ENCODE data around the gene TMEM255B.
A peak's percentile ranks its signal among the peaks of the same experiment; 100 is the strongest.

Gene TMEM255B

GRCh38 chr13:113804017-113804702 lies 45.1 kb downstream of the TMEM255B start:
- DNase-seq (ENCODE audit: low read depth in 2 of 2), result peak in 1 of 2 experiments; percentile 18

GRCh38 chr13:113804703-113805430 lies 45.8 kb downstream of the TMEM255B start:
- DNase-seq (ENCODE audit: low read depth in 2 of 2), result no peak

- no peak for DNase-seq (ENCODE audit: low read depth in 2 of 2)
Measured at GRCh38 chr13:113805431-113806103, 46.5 kb downstream of the TMEM255B start.

- no peak for DNase-seq (ENCODE audit: low read depth in 2 of 2)
Measured at GRCh38 chr13:113806104-113806471, 47.1 kb downstream of the TMEM255B start.

- DNase-seq (ENCODE audit: low read depth in 2 of 2), result no peak
Measured at GRCh38 chr13:113806526-113806925, 47.5 kb downstream of the TMEM255B start.

- DNase-seq (ENCODE audit: low read depth in 2 of 2), result no peak
Measured at GRCh38 chr13:113808058-113808834, 49.2 kb downstream of the TMEM255B start.

GRCh38 chr13:113809934-113810333 lies 50.9 kb downstream of the TMEM255B start:
- DNase-seq (ENCODE audit: low read depth in 2 of 2), result no peak

- DNase-seq (ENCODE audit: low read depth in 2 of 2), result no peak
Measured at GRCh38 chr13:113810640-113811039, 51.6 kb downstream of the TMEM255B start.

GRCh38 chr13:113811081-113811928 lies 52.3 kb downstream of the TMEM255B start:
- DNase-seq (ENCODE audit: low read depth in 2 of 2), result no peak

GRCh38 chr13:113812178-113813040 lies 53.4 kb downstream of the TMEM255B start:
- no peak for DNase-seq (ENCODE audit: low read depth in 2 of 2)

GRCh38 chr13:113813070-113813748 lies 54.2 kb downstream of the TMEM255B start:
- no peak for DNase-seq (ENCODE audit: low read depth in 2 of 2)

- no peak for DNase-seq (ENCODE audit: low read depth in 2 of 2)
Measured at GRCh38 chr13:113813749-113814434, 54.9 kb downstream of the TMEM255B start.

- peak in 1 of 2 experiments; percentile 10 for DNase-seq (ENCODE audit: low read depth in 2 of 2)
Measured at GRCh38 chr13:113814435-113814821, 55.4 kb downstream of the TMEM255B start.

GRCh38 chr13:113815151-113816058 lies 56.4 kb downstream of the TMEM255B start:
- no peak for DNase-seq (ENCODE audit: low read depth in 2 of 2)

GRCh38 chr13:113816254-113816929 lies 57.4 kb downstream of the TMEM255B start:
- DNase-seq (ENCODE audit: low read depth in 2 of 2), result no peak

- DNase-seq (ENCODE audit: low read depth in 2 of 2), result peak in 1 of 2 experiments; percentile 39
Measured at GRCh38 chr13:113816946-113817859, 58.2 kb downstream of the TMEM255B start.

Data from fibroblast of skin of left biceps (primary cell).